ENCODE results near the gene MAIP1. TPM values are rescaled to one million over a fixed set of nuclear protein-coding genes. Genes with fewer than 3 reads are reported as not detected.

The MAIP1 gene
- total and polyA plus RNA-seq, 2 donors (not counting 1 experiment from before 2014, with no cell fraction given) = 14.5 to 24.8 TPM

DNA sequence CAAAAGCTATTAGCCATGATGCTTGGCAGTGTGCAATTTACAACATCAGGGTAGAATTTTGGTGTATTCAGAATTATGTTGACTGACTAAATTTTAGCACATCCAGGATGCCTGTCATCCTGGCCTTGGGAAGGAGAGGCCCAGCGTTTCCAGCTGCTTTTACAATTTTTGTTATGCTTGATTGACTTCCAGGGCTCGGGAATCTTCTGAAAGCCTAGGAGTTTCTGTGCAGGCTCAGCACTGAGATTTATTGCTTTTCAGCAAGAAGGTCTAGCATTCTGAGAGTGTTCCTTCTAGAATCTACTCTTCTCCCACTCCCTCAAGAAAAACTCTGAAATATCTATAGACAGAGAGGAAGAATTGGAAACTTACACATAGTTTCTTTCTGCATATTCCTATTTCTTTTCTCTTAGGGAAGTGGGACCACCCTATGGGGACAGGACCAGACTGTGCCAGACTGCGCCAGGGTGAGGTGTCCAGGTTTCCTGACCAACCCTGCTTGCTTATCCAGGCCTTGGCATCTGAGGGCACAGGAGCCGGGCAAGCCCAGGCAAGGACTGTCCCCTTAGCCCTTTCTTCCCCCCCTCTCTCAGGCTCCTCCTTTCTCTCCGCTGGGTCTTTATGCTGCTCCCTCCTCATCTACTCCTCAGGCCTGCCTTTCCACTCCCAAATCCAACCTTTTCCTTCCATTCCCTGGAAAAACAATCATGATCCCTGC, 26.9 kb downstream of the MAIP1 start:
- Histone ChIP-seq H3K36me3 (ENCODE audit: control insufficient read depth, insufficient read depth, low read length) (no peaks in the 10 kb centered on the region), H3K27me3 (ENCODE audit: control insufficient read depth, insufficient read depth, low read length) (no peaks in the 10 kb centered on the region), H3K27ac (ENCODE audit: insufficient read depth, low read length) (no peak overlapping the region), H3K4me3 (replicated peaks in 1 of 4; ENCODE audit: control extremely low read depth in 1 of 4, insufficient read depth in 1 of 4, low read depth in 3 of 4, low read length in 4 of 4) (no peak overlapping the region), H2AFZ (ENCODE audit: low read length) (no peak overlapping the region), H4K20me1 (ENCODE audit: control insufficient read depth, extremely low read depth, insufficient read depth, low read length) (no peaks in the 10 kb centered on the region), H3K9me3 (ENCODE audit: control insufficient read depth, insufficient read depth, low read depth, low read length) (no peaks in the 10 kb centered on the region), H3K4me2 (ENCODE audit: extremely low read depth, insufficient read depth, low read length) (no peak overlapping the region), H3K9ac (ENCODE audit: insufficient read depth, low read length) (no peak overlapping the region), H3K79me2 (ENCODE audit: control insufficient read depth, insufficient read depth, low read length) (no peaks in the 10 kb centered on the region), H3K4me1 (ENCODE audit: control insufficient read depth, extremely low read depth, insufficient read depth, low read length) (peaks cover 11% of the 10 kb centered on the region)
- TF ChIP-seq EZH2 (IDR thresholded peaks at IDR 0.05; ENCODE audit: low read length, missing control alignments) = no peak
- TF ChIP-seq, protein P1, sequence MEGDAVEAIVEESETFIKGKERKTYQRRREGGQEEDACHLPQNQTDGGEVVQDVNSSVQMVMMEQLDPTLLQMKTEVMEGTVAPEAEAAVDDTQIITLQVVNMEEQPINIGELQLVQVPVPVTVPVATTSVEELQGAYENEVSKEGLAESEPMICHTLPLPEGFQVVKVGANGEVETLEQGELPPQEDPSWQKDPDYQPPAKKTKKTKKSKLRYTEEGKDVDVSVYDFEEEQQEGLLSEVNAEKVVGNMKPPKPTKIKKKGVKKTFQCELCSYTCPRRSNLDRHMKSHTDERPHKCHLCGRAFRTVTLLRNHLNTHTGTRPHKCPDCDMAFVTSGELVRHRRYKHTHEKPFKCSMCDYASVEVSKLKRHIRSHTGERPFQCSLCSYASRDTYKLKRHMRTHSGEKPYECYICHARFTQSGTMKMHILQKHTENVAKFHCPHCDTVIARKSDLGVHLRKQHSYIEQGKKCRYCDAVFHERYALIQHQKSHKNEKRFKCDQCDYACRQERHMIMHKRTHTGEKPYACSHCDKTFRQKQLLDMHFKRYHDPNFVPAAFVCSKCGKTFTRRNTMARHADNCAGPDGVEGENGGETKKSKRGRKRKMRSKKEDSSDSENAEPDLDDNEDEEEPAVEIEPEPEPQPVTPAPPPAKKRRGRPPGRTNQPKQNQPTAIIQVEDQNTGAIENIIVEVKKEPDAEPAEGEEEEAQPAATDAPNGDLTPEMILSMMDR (conservative IDR thresholded peaks at IDR 0.05 in 1 of 2, IDR thresholded peaks at IDR 0.05 in 1 of 2; ENCODE audit: low read depth in 1 of 2, low read length in 2 of 2) = no peak
- DNase-seq (ENCODE audit: low read depth in 2 of 2) = no peak

DNA sequence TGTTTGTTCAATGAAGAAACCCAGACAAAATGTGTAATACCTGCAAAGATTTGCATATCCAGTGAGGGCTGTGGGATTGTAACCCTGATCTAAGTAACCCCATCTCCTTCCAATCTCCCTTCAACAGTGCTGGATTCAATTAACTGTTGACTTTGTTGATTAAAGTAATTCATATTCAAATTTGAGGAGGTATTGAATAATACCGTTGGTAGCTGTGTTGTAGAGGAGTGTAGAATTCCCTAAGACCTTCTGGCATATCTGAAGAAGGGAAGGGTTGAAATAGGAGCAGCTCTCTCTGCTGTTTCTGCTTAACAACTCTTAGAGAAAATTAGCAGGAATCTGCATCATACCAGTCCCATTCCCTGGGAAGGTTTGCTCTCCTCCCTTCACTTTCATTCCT, 28.2 kb downstream of the MAIP1 start:
- TF ChIP-seq, protein P1 (conservative IDR thresholded peaks at IDR 0.05 in 1 of 2, IDR thresholded peaks at IDR 0.05 in 1 of 2; ENCODE audit: low read depth in 1 of 2, low read length in 2 of 2) = no peak
- TF ChIP-seq EZH2 (IDR thresholded peaks at IDR 0.05; ENCODE audit: low read length, missing control alignments) = no peak
- H4K20me1 ChIP-seq (ENCODE audit: control insufficient read depth, extremely low read depth, insufficient read depth, low read length) = no peaks in the 10 kb centered on the region
- no peak for DNase-seq (ENCODE audit: low read depth in 2 of 2)
- H3K27ac ChIP-seq (ENCODE audit: insufficient read depth, low read length) = no peak overlapping the region
- H3K9me3 ChIP-seq (ENCODE audit: control insufficient read depth, insufficient read depth, low read depth, low read length) = no peaks in the 10 kb centered on the region
- no peaks in the 10 kb centered on the region for H3K36me3 ChIP-seq (ENCODE audit: control insufficient read depth, insufficient read depth, low read length)
- no peak overlapping the region for H3K4me3 ChIP-seq (replicated peaks in 1 of 4; ENCODE audit: control extremely low read depth in 1 of 4, insufficient read depth in 1 of 4, low read depth in 3 of 4, low read length in 4 of 4)
- H3K4me1 ChIP-seq (ENCODE audit: control insufficient read depth, extremely low read depth, insufficient read depth, low read length) = peaks cover 9% of the 10 kb centered on the region
- no peak overlapping the region for H3K9ac ChIP-seq (ENCODE audit: insufficient read depth, low read length)
- H3K79me2 ChIP-seq (ENCODE audit: control insufficient read depth, insufficient read depth, low read length) = no peaks in the 10 kb centered on the region
- no peak overlapping the region for H2AFZ ChIP-seq (ENCODE audit: low read length)
- H3K4me2 ChIP-seq (ENCODE audit: extremely low read depth, insufficient read depth, low read length) = no peak overlapping the region
- no peaks in the 10 kb centered on the region for H3K27me3 ChIP-seq (ENCODE audit: control insufficient read depth, insufficient read depth, low read length)

DNA sequence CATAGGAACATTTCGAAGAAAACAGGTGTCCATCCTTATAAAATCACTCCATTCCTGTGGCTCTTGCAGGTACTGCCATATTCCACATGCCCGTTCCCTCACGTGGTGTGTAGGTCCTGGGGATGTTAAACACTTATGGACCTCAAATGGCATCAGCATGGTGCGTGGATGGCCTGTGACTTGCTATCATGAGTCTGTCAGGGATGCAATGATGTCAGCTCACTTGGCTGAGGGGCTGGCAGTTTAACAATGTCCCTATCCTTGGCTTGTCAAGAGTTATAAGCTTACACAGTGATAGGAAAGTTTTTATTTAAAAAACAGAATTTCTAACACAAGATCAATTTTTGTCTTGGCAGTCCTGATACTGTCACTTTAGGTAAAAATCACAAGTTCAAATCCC, 28.8 kb downstream of the MAIP1 start:
- no peaks in the 10 kb centered on the region for H3K9me3 ChIP-seq (ENCODE audit: control insufficient read depth, insufficient read depth, low read depth, low read length)
- H3K4me1 ChIP-seq (ENCODE audit: control insufficient read depth, extremely low read depth, insufficient read depth, low read length) = peaks cover 7% of the 10 kb centered on the region
- TF ChIP-seq EZH2 (IDR thresholded peaks at IDR 0.05; ENCODE audit: low read length, missing control alignments) = no peak
- TF ChIP-seq, protein P1 (conservative IDR thresholded peaks at IDR 0.05 in 1 of 2, IDR thresholded peaks at IDR 0.05 in 1 of 2; ENCODE audit: low read depth in 1 of 2, low read length in 2 of 2) = no peak
- no peak overlapping the region for H3K4me3 ChIP-seq (replicated peaks in 1 of 4; ENCODE audit: control extremely low read depth in 1 of 4, insufficient read depth in 1 of 4, low read depth in 3 of 4, low read length in 4 of 4)
- H3K27me3 ChIP-seq (ENCODE audit: control insufficient read depth, insufficient read depth, low read length) = no peaks in the 10 kb centered on the region
- no peak overlapping the region for H3K4me2 ChIP-seq (ENCODE audit: extremely low read depth, insufficient read depth, low read length)
- no peak for DNase-seq (ENCODE audit: low read depth in 2 of 2)
- H2AFZ ChIP-seq (ENCODE audit: low read length) = no peak overlapping the region
- H3K9ac ChIP-seq (ENCODE audit: insufficient read depth, low read length) = no peak overlapping the region
- H3K79me2 ChIP-seq (ENCODE audit: control insufficient read depth, insufficient read depth, low read length) = no peaks in the 10 kb centered on the region
- H4K20me1 ChIP-seq (ENCODE audit: control insufficient read depth, extremely low read depth, insufficient read depth, low read length) = no peaks in the 10 kb centered on the region
- no peak overlapping the region for H3K27ac ChIP-seq (ENCODE audit: insufficient read depth, low read length)
- H3K36me3 ChIP-seq (ENCODE audit: control insufficient read depth, insufficient read depth, low read length) = no peaks in the 10 kb centered on the region

Data from fibroblast of lung (primary cell).